ENCODE measurements around the gene PLEKHG2. TPM values are rescaled to one million over a fixed set of nuclear protein-coding genes. Genes with fewer than 3 reads are reported as not detected.
A peak's percentile ranks its signal among the peaks of the same experiment; 100 is the strongest.

The PLEKHG2 gene
- total and polyA plus RNA-seq, 3 donors from 2014 or later = 22.6 to 32.8 (median 29.2) TPM

- no peaks in the 10 kb centered on the region for H3K9me3 ChIP-seq
- no peak overlapping the region for H3K27ac ChIP-seq
- DNase-seq = no peak
- H3K4me3 ChIP-seq = no peak overlapping the region
- no peaks in the 10 kb centered on the region for H3K36me3 ChIP-seq (ENCODE audit: low read depth, missing control alignments)
- TF ChIP-seq POLR2A (IDR thresholded peaks at IDR 0.05) = no peak
- no peak for TF ChIP-seq CTCF (IDR thresholded peaks at IDR 0.05)
- intact Hi-C loops (cut with DNase I; ENCODE audit: low total_unique reads) = no loop called here
- H3K27me3 ChIP-seq = no peaks in the 10 kb centered on the region
- peaks cover 17% of the 10 kb centered on the region for H3K4me1 ChIP-seq
- WGBS, 2 donors = 85 to 100% methylated on average over 1 of the region's 1 CpG
Measured at GRCh38 chr19:39365531-39365930, 46.9 kb upstream of the PLEKHG2 start.

GRCh38 chr19:39369200-39369599 lies 43.3 kb upstream of the PLEKHG2 start:
- intact Hi-C loops (cut with DNase I; ENCODE audit: low total_unique reads) = no loop called here
- Histone ChIP-seq H3K27me3 (no peaks in the 10 kb centered on the region), H3K9me3 (no peaks in the 10 kb centered on the region), H3K4me3 (no peak overlapping the region), H3K36me3 (ENCODE audit: low read depth, missing control alignments) (no peaks in the 10 kb centered on the region), H3K4me1 (peaks cover 12% of the 10 kb centered on the region), H3K27ac (no peak overlapping the region)
- 68 to 88% methylated on average over 2 of the region's 2 CpGs for WGBS, 2 donors
- no peak for DNase-seq
- TF ChIP-seq CTCF (IDR thresholded peaks at IDR 0.05) = no peak
- TF ChIP-seq POLR2A (IDR thresholded peaks at IDR 0.05) = no peak

GRCh38 chr19:39370735-39371134 lies 41.7 kb upstream of the PLEKHG2 start:
- TF ChIP-seq CTCF (IDR thresholded peaks at IDR 0.05) (no peak), POLR2A (IDR thresholded peaks at IDR 0.05) (no peak)
- Histone ChIP-seq H3K9me3 (no peaks in the 10 kb centered on the region), H3K4me1 (peaks cover 8% of the 10 kb centered on the region), H3K4me3 (no peak overlapping the region), H3K27me3 (no peaks in the 10 kb centered on the region), H3K27ac (no peak overlapping the region), H3K36me3 (ENCODE audit: low read depth, missing control alignments) (no peaks in the 10 kb centered on the region)
- DNase-seq = no peak
- 93 to 97% methylated on average over 5 of the region's 5 CpGs for WGBS, 2 donors
- intact Hi-C loops (cut with DNase I; ENCODE audit: low total_unique reads) = no loop called here

- DNase-seq = peak; percentile 86
- no peak overlapping the region for H3K4me3 ChIP-seq
- 43 to 45% methylated on average over 8 of the region's 8 CpGs for WGBS, 2 donors
Measured at GRCh38 chr19:39372047-39372802, 40.2 kb upstream of the PLEKHG2 start.

More at GRCh38 chr19:39372047-39372802, 40.2 kb upstream of the PLEKHG2 start:
- Histone ChIP-seq H3K27ac (peak overlapping the region; percentile 70 to 82), H3K27me3 (no peaks in the 10 kb centered on the region), H3K36me3 (ENCODE audit: low read depth, missing control alignments) (no peaks in the 10 kb centered on the region), H3K4me1 (peaks cover 8% of the 10 kb centered on the region), H3K9me3 (no peaks in the 10 kb centered on the region)
- no peak for TF ChIP-seq CTCF (IDR thresholded peaks at IDR 0.05)
- TF ChIP-seq POLR2A (IDR thresholded peaks at IDR 0.05) = no peak
- intact Hi-C loops (cut with DNase I; ENCODE audit: low total_unique reads) = no loop called here
